Caco-2 (cell line): ENCODE measurements around the gene IRS1. TPM values are rescaled to one million over a fixed set of nuclear protein-coding genes. Genes with fewer than 3 reads are reported as not detected.

Experiments
- BruUV-seq: library from RNA; stranded (reverse); fragments of 400-500 nt; replicated peaks from 2 replicates; lab custom pipeline; 2021; lab: Mats Ljungman, UMichigan
- CTCF ChIA-PET: fragments of 300-600 bp; sonication (Branson Sonifier 250); formaldehyde crosslinking; loops from one replicate; lab custom pipeline; 2022; ENCODE audit warnings: antibody characterized with exemption; lab: Charles Lee
- POLR2A ChIA-PET: fragments of 300-600 bp; sonication (Branson Sonifier 250); formaldehyde crosslinking; loops from one replicate; lab custom pipeline; 2022; ENCODE audit warnings: antibody characterized with exemption; lab: Charles Lee
- DNase-seq, 2 experiments: peaks; one replicate each; pipeline versions ENCODE4 v3.0.0 to v3.0.0-alpha.2; 2020 to 2022
- H3K27me3 ChIP-seq: replicated peaks from 2 replicates; pipeline ENCODE4 v1.6.0; 2011; ENCODE audit warnings: low read length; ENCODE audit not compliant: control insufficient read depth, insufficient read depth
- H3K36me3 ChIP-seq: 2 replicates; pipeline ENCODE4 v1.5.1; 2011; ENCODE audit warnings: low read length; ENCODE audit not compliant: control insufficient read depth, insufficient read depth
- H3K4me1 ChIP-seq: fragments of 250-450 bp; sonication (Bioruptor Pico); 2 replicates; pipeline ENCODE4 v1.5.1; 2020; ENCODE audit warnings: mild to moderate bottlenecking
- H3K4me3 ChIP-seq: 2 replicates; pipeline ENCODE4 v1.5.1; 2011; ENCODE audit warnings: low read depth, mild to moderate bottlenecking, control low read depth, low read length
- H3K9me3 ChIP-seq: fragments of 250-450 bp; sonication (Bioruptor Pico); 2 replicates; pipeline ENCODE4 v1.5.1; 2020; ENCODE audit warnings: mild to moderate bottlenecking, moderate library complexity
- H3K27ac Mint-ChIP-seq: one replicate; pipeline ENCODE4 v1.8.0; 2022; ENCODE audit warnings: mixed read lengths; ENCODE audit not compliant: unreplicated experiment
- H3K27me3 Mint-ChIP-seq: one replicate; pipeline ENCODE4 v1.8.0; 2022; ENCODE audit warnings: mixed read lengths; ENCODE audit not compliant: insufficient read depth, unreplicated experiment
- H3K36me3 Mint-ChIP-seq: one replicate; pipeline ENCODE4 v1.8.0; 2022; ENCODE audit warnings: mild to moderate bottlenecking, mixed read lengths; ENCODE audit not compliant: insufficient read depth, unreplicated experiment
- H3K4me1 Mint-ChIP-seq: one replicate; pipeline ENCODE4 v1.8.0; 2022; ENCODE audit warnings: low read depth, mixed read lengths; ENCODE audit not compliant: unreplicated experiment
- H3K4me3 Mint-ChIP-seq: one replicate; pipeline ENCODE4 v1.8.0; 2022; ENCODE audit warnings: mild to moderate bottlenecking, moderate library complexity, mixed read lengths; ENCODE audit not compliant: unreplicated experiment
- H3K9me3 Mint-ChIP-seq: one replicate; pipeline ENCODE4 v1.8.0; 2022; ENCODE audit warnings: mixed read lengths; ENCODE audit not compliant: unreplicated experiment
- CTCF ChIP-seq, 2 experiments: fragments of 200-600 bp in 1 of 2; IDR thresholded peaks; 1 replicate in 1 of 2; 2 replicates in 1 of 2; pipeline versions ENCODE4 v1.5.1 to v1.8.0; 2011 to 2022; ENCODE audit warnings: antibody characterized with exemption in 1 of 2, control low read depth in 1 of 2, inconsistent platforms in 1 of 2, low read depth in 1 of 2, low read length in 1 of 2, mild to moderate bottlenecking in 1 of 2, moderate library complexity in 1 of 2; ENCODE audit not compliant: insufficient read depth in 1 of 2, severe bottlenecking in 1 of 2, unreplicated experiment in 1 of 2
- intact Hi-C: fragments of 100-400 bp; cut with micrococcal nuclease; formaldehyde crosslinking; loops from one replicate; pipeline ENCODE4 v1.10.0; 2022; ENCODE audit not compliant: unreplicated experiment
- total RNA-seq: library from RNA; stranded (reverse); gene quantifications from 2 replicates; pipeline ENCODE4 v1.2.3, GENCODE V29; 2022

IRS1 gene
- total RNA-seq, 1 experiment from 2014 or later = 27.9 TPM

- no peak overlapping the region for H3K4me3 Mint-ChIP-seq
- Histone ChIP-seq H3K4me3 (no peak overlapping the region), H3K4me1 (no peaks in the 10 kb centered on the region), H3K9me3 (no peaks in the 10 kb centered on the region), H3K36me3 (no peaks in the 10 kb centered on the region; the same call in 1 of the 2 replicates), H3K27me3 (no peaks in the 10 kb centered on the region)
- H3K4me1 Mint-ChIP-seq = no peaks in the 10 kb centered on the region
- peaks cover 20% of the 10 kb centered on the region for H3K36me3 Mint-ChIP-seq
- no TSS peak for BruUV-seq
- no peak for DNase-seq
- no peaks in the 10 kb centered on the region for H3K27me3 Mint-ChIP-seq
- H3K9me3 Mint-ChIP-seq = no peaks in the 10 kb centered on the region
- no peak overlapping the region for H3K27ac Mint-ChIP-seq
- intact Hi-C loops = no loop called here
- ChIA-PET POLR2A (no interaction called here), CTCF (interaction anchor here (0.7 kb wide), 1 partner anchor 45 kb away, joined by 3 read pairs; no protein-coding TSS in a partner anchor)
- no peak for TF ChIP-seq CTCF (IDR thresholded peaks at IDR 0.05; ENCODE audit: insufficient read depth in 1 of 2, low read depth in 1 of 2, low read length in 1 of 2, severe bottlenecking in 1 of 2, unreplicated experiment in 1 of 2)
These were observed 52.3 kb downstream of the IRS1 start for GRCh38 chr2:226747288-226747687.

GRCh38 chr2:226746196-226746800 lies 53.3 kb downstream of the IRS1 start:
- no peak for DNase-seq
- H3K27me3 ChIP-seq = no peaks in the 10 kb centered on the region
- TF ChIP-seq CTCF (IDR thresholded peaks at IDR 0.05; ENCODE audit: insufficient read depth in 1 of 2, low read depth in 1 of 2, low read length in 1 of 2, severe bottlenecking in 1 of 2, unreplicated experiment in 1 of 2) = no peak
- intact Hi-C loops = no loop called here
- BruUV-seq = no TSS peak
- H3K4me3 ChIP-seq = no peak overlapping the region
- ChIA-PET POLR2A (no interaction called here), CTCF (no interaction called here)
- Mint-ChIP-seq H3K27ac (no peak overlapping the region), H3K4me3 (no peak overlapping the region), H3K36me3 (peaks cover 21% of the 10 kb centered on the region), H3K4me1 (peaks cover 7% of the 10 kb centered on the region), H3K27me3 (no peaks in the 10 kb centered on the region), H3K9me3 (no peaks in the 10 kb centered on the region)
- peaks cover 4% of the 10 kb centered on the region for H3K4me1 ChIP-seq
- H3K9me3 ChIP-seq = no peaks in the 10 kb centered on the region
- no peaks in the 10 kb centered on the region; the same call in 1 of the 2 replicates for H3K36me3 ChIP-seq

DNA sequence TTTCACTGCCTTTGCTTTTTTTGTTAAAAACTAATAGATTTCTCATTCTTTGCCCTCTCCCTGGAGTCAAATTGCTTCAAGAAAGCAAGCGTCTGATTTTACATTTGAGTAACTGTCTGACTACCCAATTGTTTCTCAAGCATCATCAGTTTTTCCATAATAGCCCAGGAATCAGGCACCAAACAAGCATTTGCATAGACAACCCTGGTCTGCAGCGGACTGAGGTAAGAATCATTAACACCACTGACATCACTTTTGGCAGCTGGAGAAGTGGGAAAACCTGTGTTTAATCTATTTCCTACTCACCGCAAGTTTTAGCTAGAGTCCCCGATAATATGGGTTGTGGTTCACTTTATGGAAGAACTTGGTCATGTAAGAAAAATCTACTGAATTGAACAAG lies 55.7 kb downstream of the IRS1 start:
- Mint-ChIP-seq H3K27ac (no peak overlapping the region), H3K36me3 (peaks cover 11% of the 10 kb centered on the region), H3K9me3 (no peaks in the 10 kb centered on the region), H3K27me3 (no peaks in the 10 kb centered on the region), H3K4me1 (peaks cover 9% of the 10 kb centered on the region), H3K4me3 (no peak overlapping the region)
- Histone ChIP-seq H3K4me3 (no peak overlapping the region), H3K9me3 (no peaks in the 10 kb centered on the region), H3K4me1 (peaks cover 26% of the 10 kb centered on the region), H3K36me3 (no peaks in the 10 kb centered on the region; the same call in 1 of the 2 replicates), H3K27me3 (no peaks in the 10 kb centered on the region)
- no TSS peak for BruUV-seq
- TF ChIP-seq CTCF (IDR thresholded peaks at IDR 0.05; ENCODE audit: insufficient read depth in 1 of 2, low read depth in 1 of 2, low read length in 1 of 2, severe bottlenecking in 1 of 2, unreplicated experiment in 1 of 2) = no peak
- POLR2A ChIA-PET = no interaction called here
- intact Hi-C loops = no loop called here
- no peak for DNase-seq
- CTCF ChIA-PET = no interaction called here
